Naive thymus-derived CD4-positive, alpha-beta T cell (primary cell): ENCODE results near the gene PTPRF. TPM values are rescaled to one million over a fixed set of nuclear protein-coding genes. Genes with fewer than 3 reads are reported as not detected.

Experiments used
- ATAC-seq: fragments of 150-1000 bp; cut with Tn5 transposase; 2 replicates; pipeline ENCODE4 v1.10.0; 2021; ENCODE audit warnings: mild to moderate bottlenecking, moderate library complexity
- CTCF ChIA-PET: fragments of 350-600 bp; sonication (Branson Sonifier 250); formaldehyde crosslinking; loops from one replicate; lab custom pipeline; 2021; ENCODE audit warnings: antibody characterized with exemption; lab: Charles Lee
- POLR2A ChIA-PET: fragments of 350-600 bp; sonication (Branson Sonifier 250); formaldehyde crosslinking; loops from one replicate; lab custom pipeline; 2021; ENCODE audit warnings: antibody characterized with exemption, inconsistent platforms; lab: Charles Lee
- DNase-seq, 9 donors: peaks; one replicate each; pipeline versions ENCODE4 v3.0.0 to v3.0.0-alpha.2; 2020 to 2022; ENCODE audit warnings: mixed read lengths in 1 of 9
- H3K27ac ChIP-seq: one replicate; pipeline ENCODE4 v1.7.0; 2013; ENCODE audit warnings: mild to moderate bottlenecking, low read depth, low read length, moderate library complexity
- H3K27me3 ChIP-seq, 2 donors: one replicate each; pipeline ENCODE4 v1.7.0; 2013; ENCODE audit warnings: low read length in 2 of 2, mild to moderate bottlenecking in 2 of 2, moderate library complexity in 2 of 2; ENCODE audit not compliant: control insufficient read depth in 2 of 2, insufficient read depth in 2 of 2
- H3K36me3 ChIP-seq, 3 experiments: 1 replicate in 2 of 3; 2 replicates in 1 of 3; pipeline ENCODE4 v1.7.0; 2013; ENCODE audit warnings: low read length in 3 of 3, mild to moderate bottlenecking in 3 of 3, moderate library complexity in 1 of 3; ENCODE audit not compliant: insufficient read depth in 3 of 3, control insufficient read depth in 2 of 3
- H3K4me1 ChIP-seq, 2 donors: one replicate each; pipeline ENCODE4 v1.7.0; 2013; ENCODE audit warnings: low read length in 2 of 2, mild to moderate bottlenecking in 2 of 2, moderate library complexity in 1 of 2; ENCODE audit not compliant: control insufficient read depth in 2 of 2, insufficient read depth in 2 of 2
- H3K4me3 ChIP-seq: 2 replicates; pipeline ENCODE4 v1.7.0; 2013; ENCODE audit warnings: mild to moderate bottlenecking, low read length
- H3K9me3 ChIP-seq, 3 experiments: 1 replicate in 2 of 3; 2 replicates in 1 of 3; pipeline ENCODE4 v1.7.0; 2013; ENCODE audit warnings: low read length in 3 of 3; ENCODE audit not compliant: control insufficient read depth in 2 of 3
- H3K27ac Mint-ChIP-seq, 9 donors: one replicate each; pipeline ENCODE4 v1.8.0; 2020 to 2022; ENCODE audit warnings: mixed read lengths in 9 of 9, mild to moderate bottlenecking in 8 of 9, moderate library complexity in 5 of 9, inconsistent platforms in 2 of 9
- H3K27me3 Mint-ChIP-seq, 5 donors: one replicate each; pipeline ENCODE4 v1.8.0; 2021 to 2022; ENCODE audit warnings: mixed read lengths in 5 of 5, mild to moderate bottlenecking in 1 of 5
- H3K36me3 Mint-ChIP-seq, 5 donors: one replicate each; pipeline ENCODE4 v1.8.0; 2020 to 2022; ENCODE audit warnings: mixed read lengths in 5 of 5, mild to moderate bottlenecking in 3 of 5, inconsistent platforms in 1 of 5
- H3K4me1 Mint-ChIP-seq, 7 donors: one replicate each; pipeline ENCODE4 v1.8.0; 2020 to 2022; ENCODE audit warnings: mixed read lengths in 7 of 7, mild to moderate bottlenecking in 3 of 7, inconsistent platforms in 1 of 7
- H3K4me3 Mint-ChIP-seq, 10 donors: one replicate each; pipeline ENCODE4 v1.8.0; 2020 to 2022; ENCODE audit warnings: mild to moderate bottlenecking in 10 of 10, mixed read lengths in 10 of 10, moderate library complexity in 6 of 10, inconsistent platforms in 2 of 10
- H3K9me3 Mint-ChIP-seq, 11 donors: one replicate each; pipeline ENCODE4 v1.8.0; 2020 to 2022; ENCODE audit warnings: mixed read lengths in 11 of 11, mild to moderate bottlenecking in 4 of 11, inconsistent platforms in 1 of 11, moderate library complexity in 1 of 11
- intact Hi-C, 2 donors: fragments of 100-400 bp; cut with micrococcal nuclease; formaldehyde crosslinking; loops; one replicate each; pipeline ENCODE4 v1.15.1; 2023
- polyA plus RNA-seq, 2 donors: library from polyadenylated mRNA; unstranded; fragments of 300-500 nt; fragmentation: Illumina TruSeq; gene quantifications; one replicate each; pipeline ENCODE4 v1.2.3, GENCODE V29; 2021
- total RNA-seq, 6 experiments: library from RNA in 5 of 6; stranded (reverse) in 5 of 6; gene quantifications; 1 replicate in 5 of 6; 2 replicates in 1 of 6; pipeline ENCODE4 v1.2.3 and lab custom pipeline; 2021 to 2026

The PTPRF gene
- total and polyA plus RNA-seq, 7 experiments from 2014 or later: 0.49 to 2.3 (median 1.8) TPM; not detected in 4

GRCh38 chr1:43587594-43587993, 56.9 kb downstream of the PTPRF start:
- no peak for ATAC-seq
- Mint-ChIP-seq H3K9me3 (peaks cover 0 to 2% (median 0%) of the 10 kb centered on the region in 11 donors), H3K4me3 (no peak overlapping the region), H3K4me1 (no peaks in the 10 kb centered on the region), H3K27ac (no peak overlapping the region), H3K36me3 (no peaks in the 10 kb centered on the region), H3K27me3 (no peaks in the 10 kb centered on the region)
- H3K4me1 ChIP-seq: no peaks in the 10 kb centered on the region
- POLR2A ChIA-PET: no interaction called here
- no peak for DNase-seq
- intact Hi-C loops: no loop called here
- H3K36me3 ChIP-seq: no peaks in the 10 kb centered on the region
- no peak overlapping the region for H3K27ac ChIP-seq
- H3K4me3 ChIP-seq: no peak overlapping the region
- no peaks in the 10 kb centered on the region for H3K27me3 ChIP-seq
- CTCF ChIA-PET: no interaction called here
- H3K9me3 ChIP-seq: no peaks in the 10 kb centered on the region

- H3K9me3 ChIP-seq: no peaks in the 10 kb centered on the region
- no peaks in the 10 kb centered on the region for H3K36me3 Mint-ChIP-seq
- no peaks in the 10 kb centered on the region for H3K4me1 ChIP-seq
- no peaks in the 10 kb centered on the region for H3K27me3 Mint-ChIP-seq
- POLR2A ChIA-PET: no interaction called here
- H3K36me3 ChIP-seq: no peaks in the 10 kb centered on the region
- H3K27me3 ChIP-seq: no peaks in the 10 kb centered on the region
- H3K9me3 Mint-ChIP-seq: no peaks in the 10 kb centered on the region
- intact Hi-C loops: no loop called here
- H3K27ac ChIP-seq: no peak overlapping the region
- CTCF ChIA-PET: no interaction called here
- DNase-seq (no peak), ATAC-seq (no peak)
- no peak overlapping the region for H3K4me3 Mint-ChIP-seq
- H3K4me3 ChIP-seq: no peak overlapping the region
- H3K27ac Mint-ChIP-seq: no peak overlapping the region
- H3K4me1 Mint-ChIP-seq: no peaks in the 10 kb centered on the region
Measured at GRCh38 chr1:43588592-43588991, 57.9 kb downstream of the PTPRF start.

GRCh38 chr1:43590388-43590925, 59.8 kb downstream of the PTPRF start:
- Histone ChIP-seq H3K27ac (no peak overlapping the region), H3K4me1 (no peaks in the 10 kb centered on the region), H3K9me3 (no peaks in the 10 kb centered on the region), H3K36me3 (no peaks in the 10 kb centered on the region), H3K27me3 (no peaks in the 10 kb centered on the region), H3K4me3 (no peak overlapping the region)
- intact Hi-C loops: no loop called here
- CTCF ChIA-PET: no interaction called here
- POLR2A ChIA-PET: no interaction called here
- ATAC-seq (no peak), DNase-seq (no peak)
- H3K4me1 Mint-ChIP-seq: no peaks in the 10 kb centered on the region
- H3K27ac Mint-ChIP-seq: no peak overlapping the region
- no peaks in the 10 kb centered on the region for H3K36me3 Mint-ChIP-seq
- no peaks in the 10 kb centered on the region for H3K9me3 Mint-ChIP-seq
- H3K4me3 Mint-ChIP-seq: no peak overlapping the region
- no peaks in the 10 kb centered on the region for H3K27me3 Mint-ChIP-seq

- Histone ChIP-seq H3K4me3 (no peak overlapping the region), H3K27me3 (no peaks in the 10 kb centered on the region), H3K36me3 (no peaks in the 10 kb centered on the region), H3K27ac (no peak overlapping the region), H3K9me3 (no peaks in the 10 kb centered on the region), H3K4me1 (no peaks in the 10 kb centered on the region)
- no peak overlapping the region for H3K4me3 Mint-ChIP-seq
- DNase-seq (no peak), ATAC-seq (no peak)
- ChIA-PET CTCF (no interaction called here), POLR2A (no interaction called here)
- H3K4me1 Mint-ChIP-seq: no peaks in the 10 kb centered on the region
- no peaks in the 10 kb centered on the region for H3K27me3 Mint-ChIP-seq
- H3K27ac Mint-ChIP-seq: no peak overlapping the region
- H3K9me3 Mint-ChIP-seq: no peaks in the 10 kb centered on the region
- intact Hi-C loops: no loop called here
- no peaks in the 10 kb centered on the region for H3K36me3 Mint-ChIP-seq
Measured at GRCh38 chr1:43591181-43591580, 60.5 kb downstream of the PTPRF start.

GRCh38 chr1:43592051-43592665, 61.5 kb downstream of the PTPRF start:
- Histone ChIP-seq H3K27me3 (no peaks in the 10 kb centered on the region), H3K27ac (no peak overlapping the region), H3K4me3 (no peak overlapping the region), H3K36me3 (no peaks in the 10 kb centered on the region), H3K4me1 (no peaks in the 10 kb centered on the region), H3K9me3 (no peaks in the 10 kb centered on the region)
- Mint-ChIP-seq H3K4me1 (no peaks in the 10 kb centered on the region), H3K9me3 (no peaks in the 10 kb centered on the region), H3K4me3 (no peak overlapping the region), H3K27ac (no peak overlapping the region), H3K36me3 (no peaks in the 10 kb centered on the region), H3K27me3 (no peaks in the 10 kb centered on the region)
- intact Hi-C loops: no loop called here
- CTCF ChIA-PET: no interaction called here
- POLR2A ChIA-PET: no interaction called here
- DNase-seq: no peak
- ATAC-seq: no peak

- H3K27me3 Mint-ChIP-seq: no peaks in the 10 kb centered on the region
- no peaks in the 10 kb centered on the region for H3K9me3 Mint-ChIP-seq
- POLR2A ChIA-PET: no interaction called here
- intact Hi-C loops: no loop called here
- no peaks in the 10 kb centered on the region for H3K9me3 ChIP-seq
- no peak overlapping the region for H3K27ac Mint-ChIP-seq
- no peaks in the 10 kb centered on the region for H3K4me1 ChIP-seq
- no peaks in the 10 kb centered on the region for H3K36me3 ChIP-seq
- no peaks in the 10 kb centered on the region for H3K27me3 ChIP-seq
- H3K4me3 ChIP-seq: no peak overlapping the region
- DNase-seq (no peak), ATAC-seq (no peak)
- no peaks in the 10 kb centered on the region for H3K4me1 Mint-ChIP-seq
- H3K4me3 Mint-ChIP-seq: no peak overlapping the region
- CTCF ChIA-PET: no interaction called here
- H3K36me3 Mint-ChIP-seq: no peaks in the 10 kb centered on the region
- H3K27ac ChIP-seq: no peak overlapping the region
Measured at GRCh38 chr1:43592974-43593683, 62.4 kb downstream of the PTPRF start.

GRCh38 chr1:43596579-43596978, 65.9 kb downstream of the PTPRF start:
- ChIA-PET CTCF (no interaction called here), POLR2A (no interaction called here)
- no peaks in the 10 kb centered on the region for H3K9me3 ChIP-seq
- Mint-ChIP-seq H3K27ac (no peak overlapping the region), H3K4me3 (no peak overlapping the region), H3K4me1 (no peaks in the 10 kb centered on the region), H3K9me3 (no peaks in the 10 kb centered on the region), H3K36me3 (no peaks in the 10 kb centered on the region), H3K27me3 (no peaks in the 10 kb centered on the region)
- no peak for DNase-seq
- no peaks in the 10 kb centered on the region for H3K27me3 ChIP-seq
- no peak overlapping the region for H3K4me3 ChIP-seq
- no peak for ATAC-seq
- H3K27ac ChIP-seq: no peak overlapping the region
- intact Hi-C loops: no loop called here
- no peaks in the 10 kb centered on the region for H3K4me1 ChIP-seq
- no peaks in the 10 kb centered on the region for H3K36me3 ChIP-seq
